Suppressor macrophage (primary cell): ENCODE data around the gene RABGGTA.

Source experiments
- DNase-seq, 4 experiments: peaks; one replicate each; pipeline ENCODE4 v3.0.0-alpha.2; 2020 to 2022

RABGGTA gene

DNA sequence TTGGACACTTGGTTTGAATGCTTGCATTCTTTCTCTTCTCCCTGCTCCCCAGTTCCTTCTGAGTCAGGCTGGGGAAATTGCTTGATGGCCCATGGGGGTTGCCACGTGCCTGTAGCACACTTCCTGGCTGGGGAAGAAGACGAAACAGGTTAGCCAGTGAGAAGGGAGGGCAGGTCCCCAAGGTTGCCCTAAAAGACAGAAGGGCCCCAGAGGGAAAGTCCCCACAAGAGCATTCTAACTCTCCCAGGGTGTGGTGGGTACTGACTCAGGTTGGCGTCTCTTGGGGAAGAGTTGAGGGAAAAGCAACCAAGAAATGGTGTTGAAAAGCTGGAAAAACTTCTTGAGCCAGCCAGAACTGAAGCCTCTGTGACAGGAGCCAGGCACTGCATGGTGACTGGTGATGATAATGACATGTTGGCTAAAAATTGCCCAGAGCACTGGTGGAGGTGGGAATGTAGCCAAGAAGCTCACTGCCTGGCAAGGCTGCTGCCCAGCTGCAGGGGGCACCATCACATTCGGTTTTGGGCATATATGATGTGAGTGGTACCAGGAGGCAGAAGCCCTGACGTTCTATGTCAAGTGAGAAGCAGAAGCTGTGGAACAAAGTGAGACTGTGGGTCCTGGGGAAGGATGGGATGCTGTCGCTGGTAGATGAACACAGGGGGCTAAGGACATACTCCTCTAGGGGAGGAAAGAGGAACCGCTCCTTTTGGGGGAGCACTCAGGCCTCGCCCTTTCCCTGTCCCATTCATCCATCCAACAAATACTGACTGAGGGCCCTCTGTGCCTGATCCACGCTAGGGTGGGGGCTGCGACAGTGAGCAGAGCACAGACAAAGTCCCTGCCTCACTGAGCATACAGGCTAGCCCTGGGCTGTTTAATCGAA is 8.1 kb upstream of the RABGGTA start:
- DNase-seq, result peak; percentile 48 to 70 (median 64)

DNA sequence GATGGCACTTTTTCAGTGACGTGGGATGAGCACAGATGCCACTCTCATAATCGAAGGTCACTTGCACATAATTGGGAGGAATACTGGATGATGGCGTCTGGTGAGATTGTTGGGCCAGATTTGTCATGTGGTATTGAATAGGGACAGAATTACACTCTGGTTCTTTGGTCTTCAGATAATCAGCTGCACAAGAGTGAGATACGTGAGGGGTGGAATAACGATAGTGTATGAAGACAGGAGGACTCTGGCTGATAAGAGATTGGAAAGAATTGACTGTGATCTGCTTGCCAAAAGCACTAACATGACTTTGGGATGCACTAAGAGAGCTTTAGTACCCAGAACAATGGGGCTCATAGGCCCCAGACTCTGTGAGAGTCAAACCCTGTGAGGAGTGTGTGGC is 7.0 kb upstream of the RABGGTA start:
- DNase-seq, result no peak

DNA sequence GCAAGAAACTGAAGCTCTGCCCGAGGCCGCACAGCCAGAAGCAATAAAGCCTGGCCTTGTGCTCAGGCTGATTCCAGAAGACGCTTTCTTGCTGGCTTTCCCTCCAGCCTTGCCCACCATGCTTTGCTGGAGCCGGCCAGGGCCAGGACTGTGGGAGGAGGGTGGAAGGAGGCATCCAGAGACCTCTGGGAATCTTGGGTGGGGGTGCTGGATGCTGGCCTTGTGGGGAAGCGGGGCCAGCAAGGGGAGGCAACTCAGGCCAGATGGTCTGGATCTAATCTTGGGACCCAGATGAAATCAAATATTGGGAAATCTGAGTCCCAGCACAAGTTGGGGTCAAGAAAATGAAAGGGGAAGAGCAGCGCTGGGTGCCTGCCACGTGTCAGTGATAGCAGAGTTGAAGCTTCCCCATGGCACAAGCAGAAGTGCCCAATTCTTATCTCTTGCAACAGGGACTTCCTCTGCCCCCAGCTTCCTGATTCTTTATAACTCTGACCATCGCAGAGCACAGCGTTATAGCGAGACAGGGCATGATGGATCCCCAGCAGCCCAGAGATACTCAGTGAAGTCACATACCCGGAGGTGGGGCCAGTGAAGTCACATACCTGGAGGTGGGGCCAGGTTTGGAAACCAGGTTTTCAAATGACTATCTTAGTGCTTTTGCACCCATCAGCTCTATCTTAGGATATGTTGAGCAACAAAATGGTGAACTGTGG is 6.4 kb upstream of the RABGGTA start:
- peak; percentile 79 to 94 (median 90) for DNase-seq

DNA sequence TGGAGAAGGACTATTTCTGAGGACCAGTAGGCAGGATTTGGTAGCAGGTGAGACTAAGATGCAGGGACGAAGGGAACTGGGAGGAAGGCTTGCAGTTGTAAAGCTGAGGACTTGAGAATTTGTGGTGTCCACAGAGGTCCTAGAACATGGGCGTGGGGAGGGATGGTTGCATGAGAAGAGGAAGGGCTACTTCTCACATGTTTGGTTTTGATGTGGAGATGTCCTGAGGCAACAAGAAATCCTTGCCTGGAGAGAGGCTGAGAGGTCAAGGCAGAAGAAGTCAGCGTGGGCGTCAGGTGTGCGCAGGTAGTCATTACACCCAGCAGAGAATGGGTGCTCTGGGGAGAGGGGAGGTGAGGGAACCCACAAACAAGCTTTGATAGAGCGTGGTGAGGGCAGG is 5.7 kb upstream of the RABGGTA start:
- peak; percentile 34 to 74 (median 68) for DNase-seq

DNA sequence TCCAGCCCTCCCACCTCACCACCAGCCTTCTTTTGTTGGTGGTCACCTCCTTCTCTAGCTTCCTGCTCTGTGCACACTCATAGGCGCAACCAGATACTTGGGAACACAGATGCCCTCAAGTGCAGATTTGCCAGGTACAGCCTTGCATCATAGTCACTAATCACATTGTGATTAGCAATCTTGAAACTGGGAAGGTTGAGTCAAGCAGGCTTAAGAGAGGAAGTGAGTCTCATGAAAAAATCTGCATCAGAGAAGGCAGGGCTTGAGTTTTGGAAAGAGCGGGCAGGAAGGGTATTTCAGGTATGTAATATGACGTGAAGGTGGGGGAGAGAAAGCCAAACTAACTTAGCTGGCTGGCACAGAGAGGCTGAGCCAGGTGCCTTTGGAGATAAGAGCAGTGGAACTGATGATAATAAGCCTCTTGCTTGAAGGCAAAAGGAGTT is 2.7 kb upstream of the RABGGTA start:
- DNase-seq, result peak; percentile 59 to 86 (median 76)

DNA sequence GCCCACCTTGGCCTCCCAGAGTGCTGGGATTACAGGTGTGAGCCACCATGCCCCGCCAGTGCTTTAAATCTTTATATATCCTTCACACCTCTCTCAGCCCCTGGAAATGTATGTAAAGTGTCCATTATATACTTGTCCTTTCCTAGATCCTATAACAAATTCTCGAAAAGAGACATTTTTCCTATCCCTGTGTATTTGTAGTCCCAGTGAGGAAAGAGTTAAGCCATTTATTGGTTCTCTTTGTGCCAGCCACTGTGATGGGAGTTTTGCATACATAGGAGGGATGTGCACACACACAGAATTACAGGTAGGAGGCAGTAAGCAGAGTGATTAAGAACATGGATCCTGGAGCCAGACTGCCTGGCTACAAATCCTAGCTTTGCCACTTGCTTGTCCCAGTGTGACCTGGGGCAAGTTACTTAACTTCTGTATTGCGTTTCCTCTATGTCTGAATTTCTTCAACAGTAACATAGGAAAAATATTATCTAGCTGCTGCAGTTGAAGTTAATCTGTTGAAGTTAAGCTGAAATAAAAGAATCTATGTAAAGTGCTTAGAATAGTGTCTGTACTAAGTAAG is 2.1 kb upstream of the RABGGTA start:
- peak; percentile 43 to 68 (median 65) for DNase-seq

DNA sequence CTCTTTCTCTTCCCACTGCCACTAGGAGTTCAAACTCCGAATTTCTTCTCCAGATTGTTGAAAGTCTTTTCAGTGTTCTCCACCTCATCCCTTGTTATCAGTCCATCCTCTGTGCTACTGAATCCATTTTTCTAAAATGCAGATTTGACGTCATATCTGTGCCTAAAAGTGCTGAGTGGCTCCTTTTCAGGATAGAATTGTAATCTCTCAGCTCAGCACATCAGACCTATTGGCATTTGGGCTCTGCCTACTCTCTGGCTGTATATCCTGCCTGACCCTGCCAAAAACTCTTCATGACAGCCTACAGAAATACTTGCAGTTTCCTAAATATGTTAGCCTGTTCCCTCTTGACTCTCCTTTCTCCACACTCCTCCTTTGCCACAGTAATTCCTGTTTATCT is 1.1 kb upstream of the RABGGTA start:
- peak in 2 of 4 experiments; percentile 31 to 41 for DNase-seq

DNA sequence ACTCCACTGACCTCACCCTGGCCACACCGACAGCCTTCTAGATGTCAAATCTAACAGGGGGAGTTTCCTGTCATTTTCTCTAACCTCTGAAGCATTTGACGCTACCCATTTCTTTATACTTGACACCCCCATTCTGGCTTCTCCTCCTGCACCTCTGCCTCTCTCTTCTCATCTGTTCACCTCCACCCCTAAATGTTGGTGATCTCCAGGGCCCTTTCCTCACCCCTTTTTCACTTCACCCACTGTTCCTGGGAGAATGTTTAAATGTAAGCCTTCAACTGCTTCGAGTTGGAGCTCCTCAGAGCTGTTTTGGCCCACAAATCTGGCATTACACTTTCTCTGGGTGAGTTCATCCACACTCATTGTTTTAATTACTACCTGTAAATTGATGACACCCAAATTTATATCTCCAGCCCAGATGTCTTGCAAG is 452 bp upstream of the RABGGTA start:
- DNase-seq, result no peak

DNA sequence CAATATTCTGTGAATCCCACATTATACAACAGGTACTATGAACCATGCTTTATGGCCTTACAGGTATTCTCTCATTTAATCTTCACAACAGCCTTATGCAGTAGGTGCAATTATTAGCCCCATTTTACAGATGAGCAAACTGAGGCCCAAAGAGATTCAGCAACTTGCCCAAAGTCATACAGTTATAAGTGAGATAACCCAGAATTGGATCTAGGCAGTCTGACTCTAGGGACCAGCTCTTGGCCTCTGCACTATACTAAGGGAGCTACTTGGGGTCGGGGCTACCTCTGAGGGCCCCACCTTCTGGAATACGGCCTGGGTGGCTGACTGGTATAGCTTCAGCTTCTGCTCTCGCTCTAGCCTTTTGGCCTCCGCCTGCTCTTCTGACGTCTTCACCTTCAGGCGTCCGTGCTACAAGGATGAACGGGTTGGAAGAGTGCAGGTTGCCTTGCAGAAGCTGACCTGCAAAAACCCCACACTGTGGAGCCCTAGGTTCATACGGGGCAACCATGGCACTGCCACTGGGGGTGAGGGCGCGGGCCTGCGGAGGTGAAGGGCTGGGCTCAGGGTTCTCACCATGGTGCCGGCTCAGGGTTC is 762 bp downstream of the RABGGTA start:
- DNase-seq, result no peak

DNA sequence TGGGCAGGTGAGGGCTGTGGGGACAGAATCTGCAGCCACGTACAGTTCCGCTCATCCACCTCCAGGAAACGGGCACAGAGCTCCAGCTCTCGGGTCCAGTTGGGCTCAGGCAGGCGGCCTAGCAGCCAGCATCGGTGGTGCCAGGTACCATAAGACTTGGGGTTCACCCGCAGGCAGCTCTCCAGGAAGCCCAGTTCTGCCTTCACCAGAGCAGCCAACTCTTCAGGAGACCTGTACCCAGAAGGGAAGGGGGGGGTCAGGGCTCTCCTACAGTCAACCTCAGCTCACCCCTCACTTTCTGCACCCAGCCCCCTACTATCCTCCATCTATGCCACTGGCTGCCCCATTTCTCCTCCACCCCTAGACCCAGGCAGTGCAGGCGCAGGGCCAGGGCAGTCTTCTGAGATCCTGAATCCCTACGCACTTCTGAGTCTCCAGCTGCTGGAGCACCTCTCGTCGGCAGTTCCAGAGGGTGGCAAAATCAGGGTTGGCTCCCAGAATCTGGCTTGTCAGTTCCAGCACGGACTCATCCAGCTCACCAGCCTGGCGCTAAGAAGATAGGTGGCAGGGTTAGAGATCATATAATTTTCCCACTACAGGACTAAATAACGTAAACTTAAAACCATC is 1.4 kb downstream of the RABGGTA start:
- DNase-seq, result no peak

DNA sequence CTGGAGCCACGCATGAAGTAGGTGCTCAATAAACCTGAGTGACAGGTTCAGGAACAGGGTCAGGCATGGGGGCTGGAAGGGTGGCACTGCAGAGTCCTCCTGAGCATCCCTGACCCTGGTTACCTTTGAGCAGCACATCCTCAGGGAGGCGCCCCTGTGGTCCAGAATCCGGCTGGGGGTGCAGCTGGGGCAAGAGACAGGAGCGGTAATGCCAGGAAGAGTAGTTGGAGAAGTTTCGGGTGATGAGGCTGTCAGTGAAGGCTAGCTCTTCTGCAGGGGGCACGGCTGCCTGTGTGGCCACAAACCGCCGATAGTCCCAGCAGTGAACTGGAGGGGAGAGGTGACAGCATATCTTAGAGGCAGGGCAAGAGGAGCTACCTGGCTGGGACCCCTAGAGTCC is 2.0 kb downstream of the RABGGTA start:
- no peak for DNase-seq

DNA sequence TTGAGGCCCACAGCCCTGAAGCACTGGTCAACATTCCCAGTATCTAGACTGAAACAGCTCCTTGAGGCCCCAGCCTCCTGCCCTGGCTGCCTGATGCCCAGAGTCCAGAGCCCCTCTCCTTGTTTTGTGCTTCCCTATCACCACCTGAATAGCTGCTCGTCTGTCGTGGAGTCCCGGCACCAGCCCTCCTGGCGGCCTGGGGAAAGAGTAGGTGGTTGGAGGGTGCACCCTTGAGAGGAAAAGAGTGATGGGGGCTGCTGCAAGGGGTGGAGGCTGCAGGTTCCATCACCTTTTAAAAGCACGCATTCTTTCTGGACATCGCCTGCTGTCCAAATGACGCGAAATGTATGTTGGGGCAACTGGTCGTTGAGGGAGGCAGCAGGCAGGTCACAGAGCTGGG is 3.2 kb downstream of the RABGGTA start:
- no peak for DNase-seq

DNA sequence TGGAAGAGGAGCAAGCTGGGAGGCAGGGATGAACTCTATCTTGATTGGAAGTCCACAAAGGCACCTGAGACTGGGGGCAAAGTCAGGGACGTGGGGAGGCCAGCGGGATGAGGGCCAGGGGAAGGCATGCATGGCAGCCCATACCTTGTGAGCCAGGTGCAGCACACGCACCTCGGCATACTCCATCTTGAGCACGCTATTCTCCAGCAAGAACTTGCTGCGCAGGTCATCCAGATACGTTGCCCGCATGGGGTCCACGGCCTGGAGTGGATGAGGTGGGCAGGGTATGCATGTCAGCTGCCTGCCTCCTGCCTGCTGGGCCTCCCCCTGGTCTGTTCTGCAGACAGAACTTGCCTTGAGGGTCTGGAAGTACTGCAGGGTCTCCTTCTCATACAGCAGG is 3.9 kb downstream of the RABGGTA start:
- DNase-seq, result no peak

DNA sequence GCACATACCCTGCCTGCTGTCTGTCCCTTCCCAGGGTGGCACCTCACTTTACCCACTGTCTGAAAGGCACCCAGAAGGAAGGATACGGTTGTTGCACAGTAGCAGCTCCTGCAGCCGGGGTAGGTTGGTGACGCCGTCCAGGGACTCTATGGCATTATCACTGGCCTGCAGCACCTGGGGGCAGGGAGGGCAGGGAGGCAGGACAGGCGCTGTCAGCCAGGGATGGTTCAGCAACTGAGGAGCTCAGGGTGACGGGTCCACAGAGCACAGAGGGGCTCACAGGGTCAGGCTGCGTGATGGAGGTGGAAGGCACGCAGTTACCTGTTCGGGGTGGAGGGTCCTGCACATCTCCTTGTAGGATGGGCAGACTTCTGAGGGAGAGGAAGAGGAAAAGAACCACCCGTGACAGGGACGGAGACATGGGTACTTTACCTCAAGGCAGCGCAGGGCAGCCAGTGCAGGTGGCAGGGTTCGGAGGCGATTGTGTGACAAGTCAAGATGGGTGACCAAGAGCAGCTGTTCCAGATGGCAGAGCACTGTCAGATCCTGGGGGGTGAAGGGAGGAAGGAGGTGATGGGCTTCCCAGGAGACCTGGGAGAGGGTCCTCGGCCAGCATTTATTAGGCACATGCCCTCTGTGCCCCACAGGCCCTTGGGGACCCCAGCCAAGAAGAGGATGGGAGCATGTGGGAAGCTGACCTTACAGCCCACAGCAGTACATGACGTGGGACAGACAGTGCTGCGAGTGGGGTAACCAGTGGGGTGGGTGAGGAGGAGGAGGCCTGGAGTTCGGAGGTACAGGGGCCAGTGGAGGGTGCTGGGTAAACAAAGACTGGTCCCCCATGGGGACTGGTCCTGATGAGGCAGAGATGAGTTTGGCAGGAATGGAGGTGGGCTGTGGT is 4.8 kb downstream of the RABGGTA start:
- DNase-seq, result no peak

DNA sequence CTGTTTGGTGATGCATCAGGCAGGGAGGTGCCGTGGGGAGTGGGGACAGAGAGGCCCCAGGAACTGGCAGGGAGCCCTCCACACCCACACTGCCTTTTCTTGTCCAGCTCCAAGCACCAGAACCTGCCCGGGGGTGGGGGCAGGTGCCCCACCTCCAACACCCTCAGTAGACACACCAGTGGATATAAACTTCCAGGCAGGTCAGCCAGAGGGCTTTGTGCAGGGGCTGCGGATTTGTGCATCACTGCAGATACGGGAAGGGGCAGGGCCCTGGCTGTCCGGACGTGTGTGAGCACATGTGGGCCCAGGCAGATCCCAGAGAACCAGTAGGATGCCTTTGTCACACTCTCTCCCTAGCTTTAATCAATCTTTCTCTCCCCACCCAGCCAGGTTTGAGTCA is 7.1 kb downstream of the RABGGTA start:
- no peak for DNase-seq

DNA sequence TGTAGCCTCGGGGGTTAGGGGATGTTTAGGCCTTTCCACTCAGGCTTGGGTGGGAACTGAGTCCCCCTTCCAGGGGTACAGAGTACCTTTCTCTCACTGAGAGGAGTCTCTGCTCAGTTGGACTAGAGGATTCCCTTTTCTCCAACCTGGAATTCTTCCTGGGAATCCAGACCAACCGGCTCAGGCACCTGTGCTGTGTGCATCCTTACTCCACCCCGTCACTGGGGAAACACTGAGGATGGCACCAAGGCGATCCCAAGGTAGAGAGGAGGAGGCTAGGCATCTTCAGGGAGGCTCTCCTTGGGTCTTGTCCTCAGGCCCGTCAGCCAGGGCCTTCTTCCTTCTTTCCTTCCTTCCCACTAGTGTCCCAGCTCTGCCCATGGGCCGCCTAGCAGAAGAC is 7.5 kb downstream of the RABGGTA start:
- DNase-seq, result no peak

DNA sequence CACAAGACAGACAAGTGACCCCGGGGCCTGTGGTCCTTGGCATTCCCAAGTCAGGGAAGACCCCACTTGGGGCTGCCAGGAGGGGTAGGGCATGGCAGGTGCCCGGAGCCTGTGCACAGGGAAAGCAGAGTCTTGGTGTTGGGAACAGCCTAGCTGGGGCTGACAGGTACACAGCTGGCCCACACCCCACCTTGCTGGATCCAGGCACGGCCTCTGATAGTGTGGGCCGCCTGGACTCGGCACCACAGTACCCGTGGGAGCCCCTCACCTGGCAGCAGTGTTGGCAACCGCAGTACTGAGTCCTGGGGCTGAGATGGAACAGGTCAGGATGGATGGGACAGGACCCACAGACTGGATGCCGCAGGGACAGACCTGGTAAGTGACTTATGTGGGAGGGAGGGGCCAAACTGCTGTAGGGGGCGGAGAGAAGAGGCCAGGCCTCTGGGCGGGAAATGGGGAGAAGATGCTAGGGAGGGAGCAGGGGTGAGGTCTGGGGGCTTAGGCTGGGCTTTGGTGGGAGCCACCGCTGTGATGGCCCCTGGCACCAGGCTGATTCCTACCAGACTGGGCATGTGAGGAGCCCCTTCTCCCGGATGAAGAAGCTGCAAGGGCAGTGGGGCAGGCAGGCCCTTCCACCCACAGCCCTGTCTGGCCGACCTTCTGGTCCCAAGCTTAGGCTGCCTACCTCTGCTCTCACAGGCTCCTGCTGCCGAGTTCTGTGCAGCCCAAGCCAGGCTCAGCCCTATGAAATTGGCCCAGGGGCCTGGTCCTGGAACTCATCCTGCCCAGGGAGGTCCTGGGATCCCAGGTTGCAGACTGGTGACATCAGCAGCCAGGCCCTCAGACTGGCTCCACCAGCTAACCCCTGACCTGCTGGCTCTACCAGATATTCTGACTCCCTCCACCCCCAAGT is 8.3 kb downstream of the RABGGTA start, which contains the start of gene TGM1:
Gene TGM1, minus strand, starts transcription at position 357 of the 913 bp plus-strand sequence. CDS start 825 bp downstream, outside the sequence.
- DNase-seq, result no peak

DNA sequence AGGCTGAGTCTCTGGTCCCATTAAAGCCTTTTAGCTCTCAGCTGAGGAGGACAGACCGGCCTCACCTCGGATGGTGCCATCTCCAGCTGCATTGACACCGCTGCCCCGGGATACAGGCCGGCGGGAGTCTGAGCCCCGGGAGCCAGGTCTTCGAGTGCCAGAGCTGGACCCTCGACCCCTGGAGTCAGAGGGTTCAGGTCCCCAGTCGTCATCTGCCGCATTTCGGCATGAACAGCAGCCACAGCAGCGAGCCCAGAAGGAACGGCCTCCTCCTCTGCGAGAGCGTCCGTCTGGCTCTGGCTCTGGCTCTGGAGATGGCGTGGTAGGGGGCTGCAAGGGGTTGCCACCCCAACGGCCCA is 9.4 kb downstream of the RABGGTA start:
- DNase-seq, result no peak

DNA sequence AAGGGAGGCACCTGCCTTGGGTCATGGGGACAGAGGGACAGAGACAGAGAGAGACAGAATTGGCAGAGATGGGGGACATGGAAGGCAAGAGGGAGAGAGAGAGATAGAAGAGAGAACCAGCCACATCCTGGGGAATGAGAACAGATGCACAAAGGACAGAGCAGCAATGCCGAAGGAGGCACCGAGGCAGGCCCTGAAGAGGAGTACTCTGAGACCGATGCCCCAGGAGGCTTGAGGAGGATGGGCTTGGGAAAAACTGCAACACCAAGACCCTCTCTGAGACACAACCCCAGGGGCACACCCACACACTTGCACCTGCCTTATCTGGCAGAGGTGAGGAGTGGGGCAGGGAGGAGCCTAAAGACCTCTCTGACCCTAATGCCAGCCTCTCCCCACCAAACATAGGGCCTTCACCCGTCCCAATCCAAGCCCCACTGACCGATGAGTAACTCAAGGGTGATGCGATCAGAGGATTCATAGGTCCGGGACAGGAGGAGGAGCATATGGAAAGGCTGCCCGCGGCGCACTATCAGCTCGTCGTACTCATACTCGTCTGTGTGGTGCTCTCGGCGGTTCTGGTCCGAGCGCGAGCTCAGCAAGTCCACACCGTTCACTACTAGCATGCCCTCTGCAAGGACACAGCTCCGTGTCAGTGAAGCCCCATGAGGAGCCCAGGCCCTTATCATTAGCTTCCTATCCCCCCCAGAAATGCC is 10.0 kb downstream of the RABGGTA start:
- DNase-seq, result no peak

DNA sequence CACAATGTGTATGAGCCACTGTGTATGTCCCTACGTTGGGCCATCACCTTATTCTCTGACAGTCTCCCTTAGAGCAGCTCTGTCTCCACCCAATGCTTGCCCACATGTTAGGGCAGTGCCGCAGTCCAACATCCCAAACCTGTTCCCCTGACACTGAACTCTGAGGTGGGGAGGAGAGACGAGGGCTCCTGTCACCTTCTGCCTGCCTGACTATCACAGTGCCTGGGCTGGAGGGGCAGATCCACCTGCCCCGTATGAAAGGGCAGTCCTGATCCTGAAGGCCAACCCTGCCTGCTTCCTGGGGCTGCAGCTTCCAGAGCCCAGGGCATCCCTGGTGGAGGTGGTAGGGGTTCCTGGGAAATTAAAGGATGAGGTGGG is 10.6 kb downstream of the RABGGTA start:
- no peak for DNase-seq
